ENCODE data around the gene AFAP1L2.

Gene AFAP1L2

DNA sequence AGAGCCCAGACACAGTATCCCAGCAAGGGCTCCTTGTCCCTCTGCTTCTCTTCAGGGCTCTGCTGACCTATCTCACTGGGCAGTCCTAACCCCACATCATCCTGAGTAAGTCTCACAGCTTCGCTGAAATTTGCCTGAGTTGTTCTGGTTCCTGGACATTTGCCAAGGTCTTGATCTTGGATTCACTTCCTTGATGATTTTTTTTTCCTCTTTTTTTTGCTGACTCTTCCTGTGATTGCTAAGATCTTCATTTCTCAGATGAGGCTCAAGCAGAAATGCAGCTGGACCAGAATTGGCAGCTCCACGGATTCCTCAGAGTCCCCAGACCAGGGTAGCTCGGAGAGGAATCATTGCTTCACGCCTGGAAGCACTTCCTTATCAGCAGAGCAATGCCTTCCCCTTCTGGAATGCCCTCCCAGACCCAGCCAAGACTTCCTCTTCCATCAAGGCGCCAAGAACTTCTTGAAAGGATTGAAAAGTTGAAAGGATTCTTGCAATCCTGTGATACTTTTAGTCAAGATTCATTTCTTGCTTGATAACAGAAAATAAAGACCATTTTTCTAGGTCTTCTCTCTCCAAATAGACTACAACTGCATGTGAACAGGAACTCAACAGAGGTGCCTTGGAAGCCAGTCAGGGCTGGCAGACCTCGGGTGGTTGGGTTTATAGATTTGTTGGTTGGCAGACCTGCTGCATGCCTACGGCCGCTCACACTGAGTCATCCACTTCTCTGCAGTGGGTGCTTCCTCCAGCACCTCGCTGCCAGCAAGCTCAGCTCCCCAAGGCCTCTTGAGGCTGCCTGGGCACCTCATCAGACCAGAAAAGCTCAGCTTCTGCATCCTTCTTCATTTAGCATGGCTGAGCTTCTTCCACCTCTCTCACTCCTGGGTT lies 8.8 kb upstream of the AFAP1L2 start:
- no peak for DNase-seq

DNA sequence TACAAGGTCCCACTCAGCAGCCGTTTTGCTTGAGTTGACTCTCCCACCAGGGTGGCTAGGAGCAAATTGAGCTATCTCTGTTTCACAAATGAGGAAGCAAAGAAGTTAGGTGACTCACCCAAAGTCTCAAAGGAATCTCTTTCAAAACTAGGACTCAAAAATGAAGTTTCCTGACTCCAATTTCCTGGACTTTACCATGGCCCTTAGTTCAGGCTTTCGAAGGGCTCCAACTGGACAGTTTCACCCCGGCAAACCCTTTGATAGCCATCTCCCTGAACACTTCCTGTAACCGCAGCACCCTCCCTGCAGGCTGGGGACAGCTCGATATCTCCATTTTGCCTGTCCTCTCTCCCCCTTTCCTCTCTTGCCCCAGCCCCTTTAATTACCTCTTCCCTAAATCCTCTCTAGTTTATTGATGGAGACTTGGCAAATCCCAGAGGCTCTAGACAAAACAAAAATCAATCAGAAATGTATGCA lies 4.7 kb upstream of the AFAP1L2 start:
- no peak for DNase-seq

DNA sequence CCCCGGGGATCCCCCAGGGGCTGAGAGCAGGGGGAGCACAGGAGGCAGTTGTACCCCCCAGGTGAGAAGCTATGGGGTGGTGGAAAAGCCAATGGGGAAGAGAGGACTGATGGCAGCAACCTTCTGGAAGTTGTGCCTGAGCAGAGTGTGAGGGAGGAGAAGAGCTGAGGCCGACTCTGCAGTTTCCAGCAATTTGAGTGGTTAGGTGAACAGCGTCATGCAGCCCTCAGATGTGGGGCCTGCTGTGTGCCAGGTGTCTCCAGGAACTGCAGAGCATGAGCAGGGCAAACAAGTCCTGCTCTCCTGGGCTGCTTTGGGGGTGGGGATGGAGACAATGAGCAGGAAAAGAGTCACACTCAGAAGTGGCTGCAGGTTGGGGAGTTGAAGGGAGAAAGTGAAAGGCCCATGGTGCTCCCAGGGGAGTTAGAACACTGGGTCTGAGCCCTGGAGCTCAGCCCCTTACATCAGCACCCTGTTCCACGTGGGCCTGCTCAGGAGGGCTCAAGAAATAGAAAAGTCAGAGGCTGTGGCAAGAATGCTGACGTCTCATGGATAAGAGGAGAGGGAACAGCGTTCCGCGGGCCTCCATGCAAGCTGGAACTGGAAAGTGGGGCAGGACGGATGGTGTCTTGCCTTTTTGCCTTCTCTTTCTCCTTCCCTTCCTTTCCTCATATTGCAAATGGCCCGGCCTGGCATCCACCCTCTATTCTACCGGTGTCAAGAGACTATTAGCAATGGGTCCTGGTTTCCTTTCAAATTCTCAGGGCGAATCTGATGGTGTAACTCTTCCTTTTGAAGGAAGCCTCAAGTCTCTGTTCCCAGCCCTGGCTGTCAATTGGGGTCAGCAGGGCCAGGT lies 4.0 kb upstream of the AFAP1L2 start:
- DNase-seq: no peak

DNA sequence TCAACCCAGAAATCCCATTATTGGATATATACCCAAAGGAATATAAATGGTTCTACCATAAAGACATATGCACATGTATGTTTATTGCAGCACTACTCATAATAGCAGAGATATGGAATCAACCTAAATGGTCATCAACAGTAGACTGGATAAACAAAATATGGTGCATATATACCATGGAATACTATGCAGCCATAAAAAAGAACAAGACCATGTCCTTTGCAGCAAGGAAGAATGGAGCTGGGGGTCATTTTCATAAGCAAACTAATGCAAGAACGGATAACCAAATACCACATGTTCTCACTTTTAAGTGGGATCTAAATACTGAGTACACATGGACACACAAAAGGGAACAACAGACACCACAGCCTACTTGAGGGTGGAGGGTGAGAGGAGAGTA lies 2.2 kb upstream of the AFAP1L2 start:
- no peak for DNase-seq

DNA sequence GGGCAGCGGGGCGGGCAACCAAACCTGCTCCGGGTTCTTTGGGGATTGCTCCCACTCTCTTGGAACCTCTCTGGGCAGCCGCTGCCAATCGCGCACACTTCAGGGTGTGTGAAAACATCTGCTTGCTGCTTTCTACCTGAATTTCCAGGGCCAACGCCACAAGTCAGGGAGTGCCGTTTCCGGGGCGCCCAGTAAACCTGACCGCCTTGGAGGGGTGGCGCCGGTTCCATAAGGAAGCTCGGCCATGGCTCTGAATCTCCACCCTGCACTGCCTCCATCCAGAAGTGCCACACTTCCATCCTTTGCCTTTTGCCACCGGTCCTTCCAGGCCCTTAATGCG lies 679 bp upstream of the AFAP1L2 start:
- no peak for DNase-seq

DNA sequence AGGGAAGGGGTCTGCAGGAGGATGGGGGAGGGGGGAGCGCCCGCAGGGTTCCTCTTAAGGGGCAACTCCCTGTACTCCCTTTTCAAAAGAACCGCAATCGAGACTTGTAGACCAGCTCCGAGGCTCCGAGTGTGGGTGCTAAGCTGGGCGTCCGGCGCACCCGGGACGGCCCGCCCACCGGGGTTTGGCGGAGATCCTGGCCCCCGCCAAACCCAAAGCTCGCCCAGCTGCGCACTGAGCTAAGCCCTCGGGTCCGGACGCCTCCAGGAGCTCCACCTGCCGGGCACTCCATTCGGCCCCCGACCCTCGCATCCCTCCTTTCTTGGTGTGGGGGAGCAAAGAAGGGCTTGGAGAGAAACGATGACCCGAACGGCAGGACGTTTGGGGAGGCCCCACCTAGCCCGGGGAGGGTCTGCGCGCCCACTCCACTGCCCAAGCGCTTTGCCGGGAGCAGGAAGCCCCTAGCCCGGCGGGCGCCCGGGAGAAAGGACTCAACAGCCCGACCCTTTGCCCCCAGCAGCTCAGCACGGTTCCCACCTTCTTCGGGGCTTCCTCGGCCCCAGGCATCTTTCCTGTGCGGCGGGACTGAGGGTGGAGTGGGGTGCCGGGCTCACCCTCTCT lies 651 bp downstream of the AFAP1L2 start:
- no peak for DNase-seq

DNA sequence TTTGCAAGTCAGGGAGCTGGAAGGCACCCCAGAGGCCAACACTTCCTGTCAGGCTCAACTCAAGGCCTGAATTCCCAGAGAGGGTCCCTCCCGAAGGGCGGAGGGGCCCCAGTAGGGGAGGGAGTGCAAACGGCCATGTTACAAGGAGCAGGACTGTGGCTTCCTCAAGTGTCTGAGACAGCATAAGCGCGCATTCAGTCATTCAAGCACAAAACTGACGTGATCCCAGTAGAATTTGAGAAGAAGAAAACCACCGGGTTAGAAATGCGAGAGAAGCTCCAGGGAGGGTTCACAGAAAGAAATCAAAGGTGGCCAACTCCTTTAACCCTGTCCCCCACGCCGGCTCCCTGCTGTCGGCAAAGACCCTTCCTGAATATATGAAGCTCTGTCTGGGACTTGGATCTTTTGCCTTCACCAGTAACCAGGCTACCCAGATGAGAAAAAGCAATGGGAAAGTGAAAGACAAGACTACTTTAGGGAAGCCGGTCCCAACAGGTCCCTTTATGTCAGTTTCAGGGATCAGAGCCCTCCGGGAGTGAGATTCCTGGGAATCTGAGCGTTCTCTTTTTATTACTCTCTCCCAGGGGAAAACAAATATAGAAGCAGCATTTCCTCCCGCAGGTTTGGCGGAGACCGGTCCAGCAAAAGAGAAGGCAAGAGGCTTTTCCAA lies 1.3 kb downstream of the AFAP1L2 start:
- DNase-seq: no peak

DNA sequence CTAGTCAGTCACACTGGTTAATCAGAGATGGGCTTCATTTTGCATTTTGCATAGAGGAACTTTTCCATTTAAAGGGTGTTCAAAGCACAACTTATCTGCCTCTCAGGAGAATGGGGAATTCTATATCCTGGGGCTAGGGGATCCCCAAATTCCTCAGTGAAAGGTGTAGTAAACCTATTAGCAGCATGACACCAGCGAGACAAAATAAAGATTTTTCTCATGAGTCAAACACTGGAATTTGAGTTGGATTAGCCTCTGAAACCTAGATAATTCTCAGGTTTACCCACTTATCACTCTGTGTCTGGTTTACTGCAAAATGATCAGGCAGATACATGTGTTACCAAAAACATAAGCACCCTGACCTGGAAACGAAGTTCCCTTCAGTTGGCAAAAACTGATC lies 2.1 kb downstream of the AFAP1L2 start:
- no peak for DNase-seq

DNA sequence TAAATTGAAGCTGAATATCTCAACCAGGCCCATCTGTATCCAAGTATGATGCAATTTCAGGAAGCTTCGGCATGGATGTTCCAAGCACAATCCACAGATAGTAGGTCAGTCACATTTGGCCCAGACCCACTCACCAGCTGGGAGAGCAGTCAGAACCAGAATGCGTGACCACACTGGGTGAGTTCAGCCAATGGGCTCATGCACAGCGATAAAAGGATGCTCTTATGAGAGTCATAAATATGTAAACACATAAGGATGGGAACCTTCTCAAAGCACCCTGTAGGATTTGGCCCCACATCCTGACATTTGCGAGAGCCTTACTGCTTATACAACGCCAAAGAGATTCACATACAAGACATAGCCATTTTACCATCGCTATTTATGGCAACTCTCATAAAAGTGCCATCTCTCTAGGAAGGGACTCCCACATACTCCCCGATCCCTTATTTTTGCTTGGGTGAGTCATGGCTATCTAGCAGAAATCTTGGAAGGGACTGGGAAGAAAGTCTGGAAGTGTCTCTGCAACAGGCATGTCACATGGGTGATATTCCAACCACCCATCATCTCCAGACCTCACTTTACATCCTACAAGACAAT lies 3.0 kb downstream of the AFAP1L2 start:
- no peak for DNase-seq

DNA sequence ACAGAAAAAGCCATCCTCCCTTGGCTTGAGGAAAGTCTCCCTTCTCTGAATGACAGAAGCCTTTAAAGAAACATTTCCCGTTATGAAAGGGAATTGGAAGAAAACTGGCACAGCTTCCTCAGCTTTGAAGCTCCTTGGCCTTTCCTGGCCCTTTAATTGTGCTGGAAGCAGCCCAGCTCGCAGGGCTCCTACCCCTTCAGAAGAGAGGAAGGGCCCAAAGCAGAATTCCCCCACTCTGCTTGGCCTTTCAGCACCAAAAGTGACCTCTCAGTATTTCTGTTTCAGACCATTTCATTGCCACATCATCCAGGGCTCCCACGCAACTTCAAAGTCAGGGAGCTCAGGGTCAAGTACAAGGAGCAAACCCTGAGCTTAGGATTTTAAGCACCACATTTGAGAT lies 4.2 kb downstream of the AFAP1L2 start:
- no peak for DNase-seq

DNA sequence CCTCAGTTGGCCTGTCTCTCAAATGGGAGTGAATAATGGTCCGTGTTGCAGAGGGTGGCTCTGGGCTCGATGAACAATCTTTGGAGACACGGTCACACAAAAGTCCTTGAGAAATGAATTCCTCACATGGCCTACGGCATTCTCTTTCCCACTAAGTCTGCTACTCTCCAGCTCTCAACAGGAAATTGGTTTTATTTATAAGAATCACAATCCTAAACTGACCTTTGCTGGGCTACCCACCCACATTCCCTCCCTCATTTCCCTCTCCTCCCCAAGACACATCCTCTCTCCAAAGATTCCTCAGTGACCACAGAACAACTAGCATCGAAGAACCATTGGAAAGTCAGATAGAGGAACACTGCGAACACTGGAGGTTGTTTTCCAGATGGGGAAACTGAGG lies 4.7 kb downstream of the AFAP1L2 start:
- no peak for DNase-seq

DNA sequence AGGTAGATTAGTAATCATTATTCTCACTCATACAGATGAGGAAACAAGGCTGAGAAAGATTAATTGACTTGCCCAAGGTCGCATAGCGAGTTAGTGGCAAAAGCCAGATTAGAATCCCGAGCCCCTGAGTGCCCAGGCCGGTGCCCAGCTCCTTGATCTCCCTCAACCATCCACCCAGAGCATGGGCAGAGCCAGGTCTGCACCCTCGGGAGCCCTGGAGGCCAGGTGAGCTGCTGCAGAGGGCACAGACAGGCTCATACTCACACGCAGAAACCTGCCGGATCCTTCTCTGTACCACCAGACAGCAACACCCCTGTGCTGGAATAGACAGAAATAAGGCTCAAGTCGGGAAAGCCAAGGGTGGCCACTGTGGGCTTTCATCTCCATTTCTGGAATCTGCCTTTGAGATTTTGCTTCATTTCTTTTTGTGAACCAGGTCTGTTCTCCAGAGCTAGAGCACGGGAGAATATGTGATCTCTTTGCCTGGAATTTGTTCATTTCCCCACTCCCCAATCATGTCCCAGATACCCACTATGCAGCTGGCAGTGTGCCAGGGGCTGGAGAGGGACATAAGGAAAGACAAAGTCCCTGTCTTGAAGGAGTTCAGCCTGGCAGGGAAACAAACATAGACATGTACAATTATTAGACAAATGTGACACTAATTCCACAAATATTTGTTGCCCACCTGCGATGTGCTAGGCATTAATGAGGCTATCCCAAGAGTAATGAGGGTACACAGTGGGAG lies 5.5 kb downstream of the AFAP1L2 start:
- no peak for DNase-seq

DNA sequence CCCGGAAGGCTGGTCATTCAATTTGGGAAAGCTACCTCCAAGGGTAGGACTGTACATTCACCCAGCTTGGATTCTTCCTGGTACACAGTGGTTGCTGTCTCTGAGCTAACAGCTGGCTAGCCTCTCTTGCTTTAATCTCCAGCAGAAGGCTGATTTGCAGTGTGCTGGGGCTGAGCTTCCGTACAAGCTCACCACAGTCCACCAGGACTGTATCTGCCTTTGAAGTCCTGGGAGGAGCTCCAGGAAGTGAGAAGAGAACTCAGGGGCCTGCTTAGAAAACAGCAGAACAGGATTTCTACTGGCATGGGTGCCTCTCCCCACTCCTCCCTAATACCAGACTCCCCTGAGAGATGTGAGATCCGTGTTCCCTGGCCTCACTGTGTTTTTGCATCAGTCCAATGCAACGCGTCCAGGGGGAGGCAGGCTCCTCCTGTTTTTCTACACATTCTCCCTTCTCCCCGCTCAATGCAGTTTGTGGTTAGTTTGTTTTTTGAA lies 6.6 kb downstream of the AFAP1L2 start:
- no peak for DNase-seq

DNA sequence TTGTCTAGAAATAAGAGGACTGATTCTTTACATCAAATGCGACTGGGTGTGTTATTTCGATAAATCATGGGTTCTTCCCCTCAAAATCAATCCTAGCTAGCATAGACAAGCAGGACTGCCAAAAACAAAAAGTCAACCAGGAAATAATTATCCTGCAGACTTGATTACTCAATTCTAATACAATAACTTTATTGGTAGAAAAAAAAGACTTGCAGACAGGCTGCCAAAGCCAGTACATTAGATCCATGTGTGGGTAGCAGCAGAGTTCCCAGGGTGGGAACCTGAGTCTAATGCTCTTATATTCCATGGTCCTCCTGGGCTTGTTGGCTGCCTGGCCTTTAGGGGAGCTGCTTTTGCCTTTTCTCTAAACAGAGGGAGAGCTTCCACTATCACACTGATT lies 7.8 kb downstream of the AFAP1L2 start:
- DNase-seq: no peak

DNA sequence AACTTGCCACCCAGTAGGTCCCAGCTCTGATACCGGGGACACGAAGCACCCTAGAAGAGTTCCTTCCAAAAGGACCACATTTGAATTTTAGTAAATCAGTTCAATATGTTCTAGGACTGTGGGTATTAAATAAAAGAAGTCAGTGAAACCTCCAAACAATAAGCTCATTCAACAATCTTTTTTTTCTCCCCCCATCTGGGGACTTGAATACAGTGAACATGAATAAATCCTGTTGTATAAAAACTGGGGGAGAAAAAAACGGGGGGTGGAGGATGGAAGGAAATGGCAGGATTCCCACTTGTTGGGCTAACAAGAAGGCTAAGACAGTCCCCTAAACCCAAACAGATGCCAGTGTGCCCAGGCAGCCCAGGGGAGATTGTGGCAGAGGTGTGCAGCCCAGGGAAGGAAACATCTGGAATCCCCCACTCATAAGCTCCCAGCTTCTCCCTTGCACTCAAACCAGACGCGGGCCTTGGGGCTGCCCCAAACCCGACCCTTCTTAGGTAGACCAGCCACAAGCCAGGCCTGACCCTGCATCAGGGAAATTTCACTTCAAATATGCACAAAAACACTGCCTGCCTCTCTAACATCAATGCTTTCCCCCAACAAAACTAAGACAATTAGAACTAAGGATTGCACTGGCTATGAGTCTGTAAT lies 8.8 kb downstream of the AFAP1L2 start:
- DNase-seq: no peak

DNA sequence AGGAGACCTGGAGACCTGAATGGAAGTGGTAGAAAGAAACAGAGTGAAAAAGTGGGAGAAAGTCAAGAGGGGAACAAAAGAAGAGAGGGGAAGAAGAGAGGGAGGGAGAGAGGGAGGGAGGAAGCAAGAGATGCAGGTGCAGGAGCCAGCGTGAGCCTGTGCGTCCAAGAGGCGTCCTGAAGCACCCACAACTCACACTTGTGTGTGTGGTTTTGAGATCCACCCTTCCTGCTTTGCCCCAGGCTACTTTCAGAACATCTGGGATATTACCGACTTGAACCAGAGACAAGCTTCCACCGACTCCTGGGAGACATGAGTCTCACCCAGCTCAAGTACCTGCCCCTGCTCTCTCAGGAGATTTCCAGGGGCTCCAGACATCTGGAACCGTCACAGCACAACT lies 9.8 kb downstream of the AFAP1L2 start:
- no peak for DNase-seq

DNA sequence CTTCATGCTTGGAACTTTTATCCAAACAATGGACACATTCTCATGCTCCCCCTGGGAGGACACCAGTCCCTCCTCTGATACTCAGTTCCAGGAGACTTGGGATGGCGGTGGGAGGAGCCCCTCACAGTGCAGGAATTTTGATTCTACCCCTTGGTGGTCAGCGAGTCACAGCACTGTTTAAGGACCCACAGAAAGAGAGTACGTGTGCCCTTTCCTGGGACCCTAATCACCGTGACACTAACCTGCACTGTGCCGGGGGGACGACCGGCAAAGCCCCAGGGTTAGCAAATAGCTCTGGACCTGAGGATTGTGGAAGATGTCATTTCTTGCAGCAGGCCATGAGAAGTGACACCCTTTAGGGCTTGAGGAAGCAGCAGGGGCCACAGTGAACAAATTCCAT lies 10.4 kb downstream of the AFAP1L2 start:
- DNase-seq: no peak

DNA sequence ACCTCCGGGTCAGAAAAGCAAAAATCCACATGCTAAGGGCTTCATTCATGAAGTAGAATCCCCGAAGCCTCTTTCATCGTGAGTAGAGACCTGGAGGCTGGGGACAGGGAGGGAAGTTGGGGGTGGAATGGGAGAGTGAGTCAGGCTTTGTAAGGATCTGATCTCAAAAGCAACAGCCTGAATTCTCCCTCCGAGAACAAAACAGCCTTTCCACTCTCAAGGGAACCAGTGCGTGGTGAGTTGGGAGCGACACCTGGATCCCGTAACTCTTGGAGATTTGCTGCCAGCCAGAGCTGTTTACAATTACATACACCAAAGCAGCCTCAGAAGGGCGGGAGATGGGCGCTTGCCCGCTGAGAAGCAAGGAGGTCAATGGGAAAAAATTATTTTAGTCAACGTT lies 10.8 kb downstream of the AFAP1L2 start:
- no peak for DNase-seq

DNA sequence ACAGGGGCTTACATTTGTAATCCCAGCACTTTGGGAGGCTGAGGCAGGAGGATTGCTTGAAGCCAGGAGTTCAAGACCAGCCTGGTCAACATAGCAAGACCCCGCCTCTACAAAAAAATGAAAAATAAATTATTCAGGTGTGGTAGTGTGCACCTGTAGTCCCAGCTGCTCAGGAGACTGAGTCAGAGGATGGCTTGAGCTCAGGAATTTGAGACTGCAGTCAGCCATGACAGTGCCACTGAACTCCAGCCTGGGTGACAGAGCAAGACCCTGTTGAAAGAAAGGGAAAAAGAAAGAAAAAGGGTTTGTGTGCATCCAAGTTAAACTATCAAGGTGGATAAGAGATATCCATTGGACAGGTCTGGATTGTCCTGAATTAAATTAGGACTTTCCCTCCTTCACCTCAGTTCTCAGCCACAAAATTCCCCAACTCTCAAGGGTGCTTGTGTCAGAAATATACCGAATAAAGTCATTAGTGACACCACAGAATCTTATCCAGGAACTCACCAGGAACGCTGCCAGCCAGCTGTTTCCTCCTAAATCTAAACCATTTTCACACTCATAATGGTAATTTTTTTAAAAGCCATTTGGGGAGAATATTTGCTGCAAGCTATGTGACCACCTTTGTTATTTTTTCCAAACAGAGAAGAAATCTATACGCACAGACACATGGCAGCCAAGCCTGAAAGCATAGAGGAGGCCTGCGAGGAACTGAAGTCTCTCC lies 12.0 kb downstream of the AFAP1L2 start:
- no peak for DNase-seq

DNA sequence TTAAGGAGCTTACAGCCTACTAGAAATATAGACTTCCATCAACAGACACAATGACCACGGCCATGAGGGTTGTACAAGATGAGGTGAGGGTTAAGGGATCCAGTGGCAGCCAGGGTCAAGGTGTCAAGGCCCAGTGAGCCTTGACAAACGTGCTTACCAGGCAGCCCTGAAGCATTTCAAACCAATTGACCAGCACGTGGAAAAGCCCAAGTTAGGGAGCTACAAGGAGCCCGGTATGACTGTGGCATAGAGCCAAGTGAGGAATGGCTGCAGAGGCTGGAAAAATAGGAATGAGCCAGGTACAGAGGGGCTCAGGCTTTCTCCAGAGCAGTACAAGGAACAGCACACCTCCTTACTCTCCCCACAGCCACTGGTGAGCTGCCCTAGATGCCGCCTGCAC lies 12.7 kb downstream of the AFAP1L2 start:
- no peak for DNase-seq

DNA sequence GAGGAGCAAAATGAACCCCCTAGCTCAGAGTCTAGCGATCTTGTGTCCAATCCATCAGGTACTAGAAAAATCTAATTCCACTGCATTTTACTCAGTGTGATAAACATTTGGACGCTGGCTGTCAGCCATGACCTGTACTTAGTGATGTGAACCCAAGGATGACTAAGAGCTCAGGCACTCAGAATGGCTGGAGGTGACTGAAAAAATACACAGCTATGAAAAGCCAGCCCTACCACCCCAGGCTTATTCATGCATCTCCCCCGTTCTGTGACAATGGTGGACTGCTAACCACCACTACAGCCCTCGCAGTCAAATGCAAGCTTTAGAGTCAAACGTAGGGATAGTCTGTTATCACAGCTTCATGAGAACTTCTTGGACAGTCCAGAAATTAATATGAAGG lies 14.9 kb downstream of the AFAP1L2 start:
- no peak for DNase-seq
